DMS79 (cell line): ENCODE data around the gene CTLA4.
"Not testable (repeated sequence)": the region's sequence is repeated elsewhere in the genome, so short reads cannot be mapped to it uniquely, and the experiment has no call there.

Experiments
- DNase-seq: peaks from one replicate; lab custom pipeline; 2025; lab: John Stamatoyannopoulos, UW

The CTLA4 gene

DNA sequence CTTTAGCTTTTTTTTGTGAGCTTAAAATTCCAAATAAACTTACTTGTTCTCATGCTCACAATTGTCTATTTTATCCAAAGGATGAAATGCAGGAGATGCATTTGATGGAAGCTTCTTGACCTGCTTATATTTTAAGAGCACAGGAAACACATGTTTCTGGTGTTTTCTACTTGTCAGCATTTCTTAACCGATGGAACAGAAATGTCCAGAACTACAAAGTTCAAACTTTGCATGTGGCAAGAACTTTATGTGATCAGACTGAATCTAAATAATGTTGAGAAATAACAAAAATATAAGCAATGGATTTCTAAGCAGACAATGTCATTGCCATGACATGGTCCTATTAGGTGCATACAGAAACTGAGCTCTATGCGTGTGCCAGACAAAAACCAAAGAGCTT lies 9.9 kb upstream of the CTLA4 start:
- no peak for DNase-seq

DNA sequence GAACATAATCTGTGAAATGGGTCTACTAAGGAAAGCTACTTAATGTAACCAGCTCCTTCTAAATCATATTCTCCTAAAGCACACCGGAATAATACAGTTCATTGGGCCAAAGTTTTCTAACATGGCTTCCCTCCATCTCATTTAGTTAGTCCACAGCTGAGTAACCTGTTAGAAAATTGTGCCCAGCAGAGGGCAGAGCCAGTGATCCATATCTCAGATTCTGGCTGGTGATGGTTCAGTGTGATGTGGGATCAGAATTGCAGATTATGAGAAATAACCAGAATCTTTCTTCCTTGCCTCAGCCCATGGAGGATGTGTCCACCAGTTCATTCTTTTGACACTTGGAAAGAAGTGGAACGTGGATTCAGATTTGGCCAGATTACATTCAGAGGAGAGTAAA lies 9.4 kb upstream of the CTLA4 start:
- DNase-seq = no peak

- DNase-seq = no peak
Observed at GRCh38 chr2:203859030-203859789, 8.4 kb upstream of the CTLA4 start.

GRCh38 chr2:203861197-203861596 lies 6.4 kb upstream of the CTLA4 start:
- no peak for DNase-seq

DNA sequence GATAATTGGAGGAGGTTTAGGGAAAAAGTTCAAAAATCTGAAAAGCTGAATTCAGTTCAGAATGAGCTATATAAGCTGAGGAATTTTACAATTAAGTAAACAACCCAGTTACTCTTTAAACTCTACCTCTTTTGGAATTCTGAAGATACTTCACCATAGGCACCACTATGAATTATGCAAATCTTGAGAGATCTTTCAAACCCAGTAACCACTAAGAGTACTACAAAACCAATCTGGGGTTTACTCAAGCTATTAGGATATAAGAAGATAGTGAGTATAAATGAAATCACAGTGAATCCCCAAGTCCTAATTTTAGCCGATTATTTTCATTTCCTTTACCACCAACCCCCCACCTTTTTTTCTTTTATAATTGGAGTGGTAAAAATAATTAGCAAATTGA lies 6.0 kb upstream of the CTLA4 start:
- DNase-seq = no peak

DNA sequence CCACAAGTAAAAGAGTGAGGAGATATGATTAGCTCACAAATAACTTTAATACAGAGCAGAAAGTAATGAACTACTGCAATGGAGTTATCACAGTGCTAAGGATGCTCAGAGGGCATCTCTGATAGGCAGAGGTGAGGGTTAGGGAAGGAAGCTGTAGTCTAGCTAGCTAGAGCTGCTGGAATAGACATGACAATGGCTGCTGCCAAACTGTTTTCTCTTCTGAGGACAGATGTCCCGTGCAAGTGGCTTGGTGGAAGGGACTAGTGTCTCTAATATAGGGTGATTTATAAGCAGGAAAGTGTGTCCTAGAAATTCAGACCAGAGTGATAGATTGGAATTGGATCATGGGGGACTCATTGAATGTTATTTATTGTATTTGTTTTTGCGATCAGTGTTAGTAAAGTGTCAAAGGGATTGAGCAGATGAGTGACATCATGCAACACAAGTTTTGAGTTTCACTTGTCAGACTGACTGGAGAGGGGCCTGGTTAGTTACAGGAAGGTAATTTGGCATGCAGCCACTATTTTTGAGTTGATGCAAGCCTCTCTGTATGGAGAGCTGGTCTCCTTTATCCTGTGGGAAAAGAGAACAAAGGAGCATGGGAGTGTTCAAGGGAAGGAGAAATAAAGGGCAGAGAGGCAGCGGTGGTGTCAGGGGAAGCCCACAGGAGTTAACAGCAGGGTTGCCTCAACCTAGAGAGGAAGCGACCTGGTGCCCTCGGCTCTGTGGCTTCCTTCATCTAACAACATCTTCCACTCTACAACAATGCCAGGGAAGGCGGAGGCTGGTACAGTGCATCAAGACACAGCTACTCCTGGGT lies 1.9 kb downstream of the CTLA4 start:
- DNase-seq = no peak

DNA sequence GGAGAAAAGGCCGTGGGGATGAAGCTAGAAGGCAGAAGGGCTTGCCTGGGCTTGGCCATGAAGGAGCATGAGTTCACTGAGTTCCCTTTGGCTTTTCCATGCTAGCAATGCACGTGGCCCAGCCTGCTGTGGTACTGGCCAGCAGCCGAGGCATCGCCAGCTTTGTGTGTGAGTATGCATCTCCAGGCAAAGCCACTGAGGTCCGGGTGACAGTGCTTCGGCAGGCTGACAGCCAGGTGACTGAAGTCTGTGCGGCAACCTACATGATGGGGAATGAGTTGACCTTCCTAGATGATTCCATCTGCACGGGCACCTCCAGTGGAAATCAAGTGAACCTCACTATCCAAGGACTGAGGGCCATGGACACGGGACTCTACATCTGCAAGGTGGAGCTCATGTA lies 2.9 kb downstream of the CTLA4 start:
- DNase-seq = no peak

- no peak for DNase-seq
Observed at GRCh38 chr2:203870941-203871340, 3.4 kb downstream of the CTLA4 start.

DNA sequence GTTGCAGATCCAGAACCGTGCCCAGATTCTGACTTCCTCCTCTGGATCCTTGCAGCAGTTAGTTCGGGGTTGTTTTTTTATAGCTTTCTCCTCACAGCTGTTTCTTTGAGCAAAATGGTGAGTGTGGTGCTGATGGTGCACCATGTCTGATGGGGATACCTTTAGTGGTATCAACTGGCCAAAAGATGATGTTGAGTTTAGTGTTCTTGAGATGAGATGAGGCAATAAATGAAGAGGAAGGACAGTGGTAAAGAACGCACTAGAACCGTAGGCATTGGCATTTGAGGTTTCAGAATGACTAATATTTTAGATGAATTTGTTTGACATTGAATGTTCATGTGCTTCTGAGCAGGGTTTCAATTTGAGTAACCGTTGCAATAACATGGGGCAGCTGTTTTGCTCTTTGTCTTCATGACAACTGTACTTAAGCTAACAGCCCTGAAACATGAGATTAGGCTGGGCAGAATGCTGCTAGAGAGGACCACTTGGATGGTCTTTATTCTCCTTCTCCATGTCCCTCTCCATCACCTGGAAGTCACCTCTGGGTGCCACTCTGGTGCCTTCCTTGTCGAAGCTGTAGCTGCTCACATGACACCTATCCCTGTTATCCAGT lies 3.9 kb downstream of the CTLA4 start:
- no peak for DNase-seq

GRCh38 chr2:203873461-203873860 lies 5.9 kb downstream of the CTLA4 start:
- DNase-seq = no peak

DNA sequence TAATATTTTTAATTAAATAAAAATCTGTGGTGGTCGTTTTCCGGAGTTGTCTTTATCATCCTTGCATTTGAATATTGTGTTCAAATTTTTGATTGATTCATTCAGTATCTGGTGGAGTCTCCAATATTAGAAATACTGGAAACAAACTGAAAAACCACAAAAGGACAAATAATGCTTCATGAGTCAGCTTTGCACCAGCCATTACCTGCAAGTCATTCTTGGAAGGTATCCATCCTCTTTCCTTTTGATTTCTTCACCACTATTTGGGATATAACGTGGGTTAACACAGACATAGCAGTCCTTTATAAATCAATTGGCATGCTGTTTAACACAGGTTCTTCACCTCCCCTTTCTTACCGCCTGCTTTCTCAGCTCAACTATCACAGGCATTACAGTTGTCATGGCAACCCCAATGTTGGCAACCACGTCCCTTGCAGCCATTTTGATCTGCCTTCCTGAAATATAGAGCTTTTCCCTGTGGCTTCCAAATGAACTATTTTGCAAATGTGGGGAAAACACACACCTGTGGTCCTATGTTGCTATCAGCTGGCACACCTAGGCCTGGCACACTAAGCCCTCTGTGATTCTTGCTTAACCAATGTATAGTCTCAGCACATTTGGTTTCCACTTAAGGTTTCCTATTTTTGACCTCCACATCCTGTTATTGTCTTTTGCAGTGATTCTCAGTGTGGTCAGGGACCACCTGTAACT lies 6.5 kb downstream of the CTLA4 start:
- no peak for DNase-seq

DNA sequence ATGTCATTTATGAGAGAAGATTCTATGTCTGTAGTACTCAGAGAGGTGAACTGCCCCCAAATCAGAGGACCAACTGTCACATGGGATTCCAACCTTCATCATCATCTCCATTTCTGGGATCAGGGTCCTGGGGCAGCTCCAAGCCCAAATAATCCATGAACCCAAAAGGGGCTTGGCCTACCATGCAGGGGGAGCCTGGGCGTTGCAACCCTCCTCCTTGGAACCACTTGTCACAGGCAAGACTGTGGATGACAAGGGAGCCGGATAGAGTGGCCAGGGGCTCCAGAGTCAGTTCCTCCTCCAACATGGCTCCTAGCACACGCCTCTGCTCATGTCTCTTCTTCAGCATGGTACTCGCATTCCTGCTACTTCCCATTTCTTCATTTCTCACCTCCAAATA lies 7.9 kb downstream of the CTLA4 start:
- no peak for DNase-seq

GRCh38 chr2:203876328-203876727 lies 8.8 kb downstream of the CTLA4 start:
- DNase-seq = no peak

DNA sequence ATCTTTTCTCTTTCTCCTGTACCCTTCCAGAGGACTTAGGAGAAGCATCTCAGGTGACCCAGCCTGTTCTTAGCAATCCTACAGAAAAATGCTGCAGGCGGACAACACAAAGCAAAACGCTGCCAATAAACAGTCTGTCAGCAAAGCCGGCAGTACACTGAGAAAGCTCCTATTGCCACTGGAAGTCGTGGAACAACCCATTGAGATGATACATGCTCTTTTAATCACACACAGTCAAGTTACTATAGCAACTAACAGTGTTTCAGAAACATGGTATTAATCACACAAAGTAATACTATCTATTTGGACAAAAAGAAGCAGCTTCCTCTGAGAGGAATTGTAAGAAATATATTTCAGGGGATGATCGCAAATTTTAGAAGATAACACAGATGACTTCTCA lies 10.5 kb downstream of the CTLA4 start:
- no peak for DNase-seq

DNA sequence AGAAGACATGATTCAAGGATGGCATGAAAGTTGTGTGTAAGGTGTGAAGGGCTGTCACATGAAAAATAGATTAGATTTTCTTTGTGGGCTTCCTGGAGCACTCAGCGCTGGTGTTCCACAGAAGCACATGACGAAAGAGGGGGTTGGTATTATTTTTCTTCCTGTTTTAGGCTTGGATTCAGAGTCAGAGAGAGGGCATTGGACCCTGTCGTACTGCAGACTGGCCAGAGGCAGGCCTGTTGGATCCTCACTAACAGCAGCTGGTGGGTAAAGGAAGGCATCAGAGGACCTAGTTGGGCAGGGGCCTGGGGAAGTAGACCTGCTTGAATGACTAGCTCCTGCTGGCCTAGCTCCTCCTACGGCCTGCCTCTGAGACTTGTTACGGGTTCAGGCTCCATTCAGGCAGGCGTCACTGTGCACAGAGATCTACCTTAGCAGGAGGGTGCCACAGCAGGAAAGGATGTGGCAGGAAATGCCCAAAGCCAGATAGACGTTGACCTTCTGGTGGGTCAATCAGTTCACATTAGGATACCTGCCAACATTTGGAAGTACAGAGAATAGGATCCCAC lies 13.1 kb downstream of the CTLA4 start:
- no peak for DNase-seq

DNA sequence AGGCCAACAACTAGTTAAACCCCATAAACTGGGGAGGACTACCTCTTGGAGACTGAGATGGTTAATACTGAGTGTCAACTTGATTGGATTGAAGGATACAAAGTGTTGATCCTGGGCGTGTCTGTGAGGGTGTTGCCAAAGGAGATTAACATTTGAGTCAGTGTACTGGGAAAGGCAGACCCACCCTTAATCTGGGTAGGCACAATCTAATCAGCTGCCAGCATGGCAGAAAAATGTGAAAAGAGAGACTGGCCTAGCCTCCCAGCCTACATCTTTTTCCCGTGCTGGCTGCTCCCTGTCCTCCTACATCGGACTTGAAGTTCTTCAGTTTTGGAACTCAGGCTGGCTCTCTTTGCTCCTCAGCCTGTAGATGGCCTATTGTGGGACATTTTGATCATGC lies 13.6 kb downstream of the CTLA4 start:
- DNase-seq = not testable (repeated sequence)

DNA sequence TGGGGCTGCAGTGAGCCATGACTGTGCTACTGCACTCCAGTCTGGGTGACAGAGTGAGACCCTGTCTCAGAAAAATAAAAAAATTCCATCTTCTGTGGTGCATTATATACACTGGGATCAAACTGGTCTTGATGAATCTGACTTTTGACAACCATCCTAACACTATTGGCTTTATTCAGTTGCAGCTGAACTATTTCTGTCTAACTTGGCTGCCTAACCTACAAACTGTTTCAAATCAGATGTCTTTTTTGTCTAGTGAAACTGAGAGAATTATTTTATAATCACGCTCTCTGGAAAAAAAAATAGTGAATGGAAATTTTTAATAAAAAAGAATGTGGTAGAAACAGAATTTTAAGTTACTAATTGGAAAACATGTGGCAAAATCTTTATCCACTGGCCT lies 15.0 kb downstream of the CTLA4 start:
- no peak for DNase-seq

DNA sequence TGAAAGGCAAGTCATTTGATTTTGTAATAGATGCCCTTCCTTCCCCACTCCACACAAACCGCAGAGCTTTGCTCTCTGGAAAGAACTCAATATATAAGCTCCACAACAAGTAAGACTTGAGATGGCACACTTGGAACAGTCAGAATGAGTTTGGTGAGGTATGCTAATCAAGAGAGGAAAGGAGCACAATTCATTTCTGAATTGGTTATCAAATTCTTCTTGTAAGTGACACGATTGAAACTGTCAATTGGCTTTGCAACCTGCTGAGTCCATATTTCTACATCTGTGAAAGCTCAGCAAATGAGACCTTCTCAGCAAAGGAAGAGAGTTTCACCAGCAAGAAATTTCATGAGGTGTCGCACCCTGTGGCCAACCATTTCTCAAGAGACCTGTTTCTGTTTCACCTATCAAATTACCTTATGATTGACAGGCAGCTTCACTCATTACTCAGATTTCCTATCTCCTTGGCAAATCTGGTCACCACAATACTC lies 19.1 kb downstream of the CTLA4 start:
- DNase-seq = no peak

DNA sequence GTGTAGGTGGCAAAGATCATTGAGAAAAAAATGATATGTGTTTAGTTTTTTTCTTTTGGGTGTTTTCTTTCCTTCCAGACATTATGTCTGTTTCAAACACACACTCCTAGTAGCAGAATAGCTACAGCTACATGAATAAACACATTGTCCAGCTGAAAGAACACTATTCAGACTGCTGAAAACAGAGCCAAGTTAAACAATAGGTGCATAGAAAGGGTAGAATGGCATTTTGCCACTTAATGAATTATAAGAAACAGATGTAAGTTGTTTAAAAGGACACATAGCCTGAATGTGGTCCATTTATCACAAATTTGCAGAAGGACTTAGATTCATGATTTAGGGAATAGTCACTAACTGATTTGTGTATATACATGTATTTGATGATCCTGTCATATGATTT lies 20.1 kb downstream of the CTLA4 start:
- no peak for DNase-seq

DNA sequence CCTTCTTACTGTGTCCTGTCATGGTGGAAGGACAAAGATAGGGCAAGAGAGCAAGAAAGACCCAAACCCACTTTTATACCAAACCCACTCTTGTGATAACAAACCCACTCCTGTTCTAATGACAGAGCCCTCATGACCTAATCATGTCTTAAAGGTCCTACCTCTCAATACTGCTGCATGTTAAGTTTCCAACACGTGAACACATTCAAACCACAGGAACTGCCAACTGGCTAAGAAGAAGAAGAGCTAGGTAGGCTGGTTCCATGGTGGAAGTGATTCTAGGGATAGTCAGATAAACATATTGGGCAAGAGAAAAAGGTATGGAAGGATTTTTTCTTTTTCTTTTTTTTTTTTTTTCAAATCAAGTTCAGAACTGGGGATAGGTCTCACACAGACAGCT lies 22.0 kb downstream of the CTLA4 start:
- no peak for DNase-seq

- no peak for DNase-seq
Observed at GRCh38 chr2:203889944-203890343, 22.4 kb downstream of the CTLA4 start.

DNA sequence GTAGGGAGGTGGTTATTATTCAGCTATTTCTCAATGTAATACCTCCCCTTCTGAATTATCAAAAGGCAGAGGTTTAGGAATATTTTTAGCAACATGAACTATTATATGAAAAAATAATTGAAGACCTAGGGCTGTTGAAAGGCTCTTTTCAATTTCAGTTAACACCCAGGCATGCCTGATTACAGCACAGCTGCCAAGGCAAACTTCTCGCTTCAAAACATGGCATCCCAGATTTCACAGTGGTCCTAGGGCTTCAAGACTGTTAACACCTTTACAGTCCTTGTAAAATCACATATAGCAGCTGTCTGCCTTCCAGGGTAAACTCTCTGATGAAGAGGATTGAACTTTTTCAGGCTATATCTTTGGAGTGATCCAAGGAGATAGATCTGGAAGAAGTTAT lies 23.2 kb downstream of the CTLA4 start:
- DNase-seq = no peak
